MM.1S (cell line): ENCODE results near the gene CHSY1.

ENCODE experiments used
- CTCF ChIP-seq: fragments of 300-600 bp; sonication (generic); IDR thresholded peaks from 2 replicates; pipeline ENCODE4 v1.5.1; 2016; ENCODE audit warnings: antibody characterized with exemption, low read length, mixed read lengths
- EZH2 ChIP-seq: fragments of 300-600 bp; sonication (generic); optimal IDR thresholded peaks from 2 replicates; pipeline ENCODE3; 2017; ENCODE audit warnings: low read depth, mild to moderate bottlenecking, antibody characterized with exemption, low read length, mixed read lengths
- EZH2phosphoT487 ChIP-seq: fragments of 300-600 bp; sonication (generic); IDR thresholded peaks from 2 replicates; pipeline ENCODE4 v1.6.1; 2018; ENCODE audit warnings: antibody characterized with exemption, low read length

GRCh38 chr15:101193806-101194545, 57.9 kb downstream of the CHSY1 start:
- TF ChIP-seq CTCF (no peak), EZH2 (no peak), EZH2phosphoT487 (no peak)
